ENCODE results near the gene RSPH9.

RSPH9 gene

DNA sequence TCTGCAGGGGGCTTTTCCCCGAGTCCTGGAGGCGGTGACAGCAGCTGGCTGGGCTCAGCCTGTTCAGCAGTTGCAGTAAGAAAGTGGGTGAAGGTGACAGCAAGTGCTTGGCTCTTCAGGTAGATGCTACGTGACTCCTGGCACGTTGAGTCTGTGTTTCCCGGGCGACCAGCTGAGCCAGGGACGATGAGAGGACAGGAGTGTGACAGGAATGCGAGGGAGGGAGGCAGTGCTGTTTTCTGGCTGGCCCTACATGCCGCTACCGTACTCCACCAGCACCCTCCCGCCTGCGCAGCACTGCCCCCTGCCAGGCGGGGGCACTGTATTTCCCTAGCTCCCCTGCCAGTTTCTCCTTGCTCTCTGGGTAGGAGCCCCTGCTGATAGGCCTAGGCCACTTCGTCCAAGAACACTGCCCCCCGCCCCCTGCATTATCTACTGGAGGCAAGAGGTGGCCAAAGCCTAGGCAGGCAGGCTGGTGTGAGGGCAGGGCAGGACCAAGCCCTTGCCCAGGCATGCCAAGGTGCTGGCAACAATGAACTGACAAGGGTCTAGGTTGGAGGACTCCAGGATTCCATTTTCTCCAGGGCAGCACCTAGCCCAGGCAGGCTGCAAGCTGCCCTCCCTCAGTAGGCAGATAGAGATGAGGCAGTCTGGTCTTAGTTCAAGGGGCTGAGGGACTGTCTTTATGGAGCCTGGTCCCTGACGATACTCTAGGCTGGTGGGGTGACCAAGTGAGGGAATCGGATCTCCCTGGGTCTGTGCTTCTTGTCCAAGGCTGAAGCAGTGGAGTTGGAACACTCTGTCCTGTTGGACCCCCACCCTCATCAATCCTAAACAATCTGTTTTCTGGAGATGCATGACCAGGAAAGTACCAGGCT, 23.6 kb downstream of the RSPH9 start:
- no peak for DNase-seq (ENCODE audit: low read depth)

DNA sequence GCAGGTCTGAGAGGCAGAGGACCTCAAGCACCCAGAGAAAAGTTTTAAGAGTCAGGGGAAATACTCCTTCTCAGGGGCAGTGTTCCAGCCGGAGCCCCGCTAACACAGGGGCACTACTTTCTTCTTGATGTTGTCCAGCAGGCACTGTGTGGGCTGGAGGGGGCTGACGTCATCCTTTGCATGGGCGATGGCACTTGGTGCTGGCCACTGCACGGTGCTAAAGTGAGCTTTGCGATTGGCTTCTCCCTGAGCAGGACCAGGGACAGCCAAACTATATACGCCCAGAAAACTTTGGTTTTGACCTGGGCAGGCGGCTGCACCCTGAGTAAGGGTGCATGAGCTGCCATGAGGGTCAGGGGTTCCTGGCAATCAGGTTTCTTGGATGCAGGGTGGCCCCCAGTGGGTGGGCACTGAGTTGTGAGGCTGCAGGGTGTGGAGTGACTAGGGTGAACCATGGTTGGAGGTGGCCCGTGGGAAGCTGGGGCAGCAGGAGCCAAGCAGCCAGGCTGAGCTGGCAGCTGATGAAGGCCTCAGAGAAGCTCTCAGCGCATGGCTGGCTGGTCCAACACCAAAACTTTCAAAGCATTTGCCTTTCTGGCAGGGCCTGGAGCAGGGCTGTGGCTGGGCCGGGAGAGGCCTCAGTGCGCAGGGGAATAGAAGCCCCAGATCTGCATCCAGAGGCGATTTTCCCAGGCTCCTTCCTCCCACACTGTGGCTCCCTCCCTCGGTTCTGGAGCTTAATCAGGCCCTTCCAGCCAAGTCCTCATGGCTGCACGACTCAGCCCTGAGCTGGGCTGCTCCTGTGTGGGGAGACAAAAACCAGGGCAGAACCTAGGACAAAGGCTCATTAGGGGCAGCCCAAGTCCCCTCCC, 24.4 kb downstream of the RSPH9 start:
- DNase-seq (ENCODE audit: low read depth) = no peak

DNA sequence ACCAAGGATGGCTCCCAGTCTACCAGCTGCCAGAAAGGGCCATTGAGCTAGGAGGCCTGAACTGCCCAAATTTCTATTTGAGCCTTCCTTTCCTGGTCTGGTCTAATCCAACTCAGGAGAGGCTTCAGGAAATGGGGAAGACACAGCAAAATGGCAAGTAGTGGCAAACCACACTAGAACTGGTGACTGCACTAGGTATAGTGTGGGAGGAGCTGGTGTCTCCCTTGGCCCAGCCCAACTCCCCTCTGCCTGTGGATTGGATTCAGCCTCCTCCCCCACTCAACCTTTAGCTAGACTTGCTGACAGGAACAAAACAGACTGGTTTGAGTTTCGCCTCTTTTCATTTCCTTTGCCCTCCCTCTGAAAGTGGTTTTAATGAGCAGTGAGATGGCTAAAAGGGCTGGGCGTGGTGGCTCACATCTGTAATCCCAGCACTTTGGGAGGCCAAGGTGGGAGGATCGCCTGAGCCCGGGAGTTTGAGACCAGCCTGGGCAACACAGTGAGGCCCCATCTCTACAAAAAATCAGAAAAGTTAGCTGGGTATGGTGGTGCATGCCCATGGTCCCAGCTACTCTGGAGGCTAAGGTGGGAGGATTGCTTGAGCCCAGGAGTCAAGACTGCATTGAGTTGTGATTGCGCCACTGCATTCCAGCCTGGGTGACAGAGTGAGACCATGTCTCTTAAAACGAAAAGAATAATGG, 25.2 kb downstream of the RSPH9 start:
- DNase-seq (ENCODE audit: low read depth) = no peak

DNA sequence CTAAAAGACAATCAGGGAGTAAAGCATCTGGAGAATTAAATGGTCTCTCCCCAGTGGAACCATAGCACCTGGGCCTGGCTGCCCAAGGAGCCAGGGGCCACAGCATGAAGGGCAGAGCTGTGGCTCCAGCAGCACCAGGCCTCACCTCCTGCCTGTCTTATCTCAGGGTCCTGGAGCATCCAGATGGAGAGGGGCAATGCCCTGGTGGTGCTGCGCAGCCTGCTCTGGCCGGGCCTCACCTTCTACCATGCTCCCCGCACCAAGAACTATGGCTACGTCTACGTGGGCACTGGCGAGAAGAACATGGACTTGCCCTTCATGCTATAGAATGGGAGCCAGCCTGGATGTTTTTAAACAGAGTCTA, 25.8 kb downstream of the RSPH9 start:
- no peak for DNase-seq (ENCODE audit: low read depth)

- no peak for DNase-seq (ENCODE audit: low read depth)
These were observed 26.4 kb downstream of the RSPH9 start for GRCh38 chr6:43671011-43671800.

- no peak for DNase-seq (ENCODE audit: low read depth)
These were observed 27.2 kb downstream of the RSPH9 start for GRCh38 chr6:43671801-43672690.

- no peak for DNase-seq (ENCODE audit: low read depth)
These were observed 28.7 kb downstream of the RSPH9 start for GRCh38 chr6:43673444-43674084.

GRCh38 chr6:43674291-43674690, 29.5 kb downstream of the RSPH9 start:
- no peak for DNase-seq (ENCODE audit: low read depth)

DNA sequence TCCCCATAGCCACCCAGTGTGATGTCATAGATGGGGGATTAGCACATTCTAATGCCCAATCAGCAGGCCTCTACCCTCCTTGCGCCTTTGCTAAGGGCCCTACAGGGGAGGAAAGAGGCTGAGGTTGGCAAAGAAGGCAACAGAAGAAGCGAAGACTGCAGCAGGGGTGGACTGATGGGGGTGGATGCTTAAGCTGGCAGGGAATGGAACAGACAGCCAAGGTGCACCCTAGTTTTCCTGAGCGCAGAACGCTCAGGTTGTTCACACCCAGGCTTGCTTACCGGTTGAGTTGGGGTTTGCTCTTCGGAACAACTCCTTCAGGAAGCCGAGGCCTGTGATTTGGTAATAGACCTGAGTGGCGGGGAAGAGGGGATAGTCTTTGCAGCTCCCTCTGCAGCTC, 30.1 kb downstream of the RSPH9 start:
- DNase-seq (ENCODE audit: low read depth) = no peak

DNA sequence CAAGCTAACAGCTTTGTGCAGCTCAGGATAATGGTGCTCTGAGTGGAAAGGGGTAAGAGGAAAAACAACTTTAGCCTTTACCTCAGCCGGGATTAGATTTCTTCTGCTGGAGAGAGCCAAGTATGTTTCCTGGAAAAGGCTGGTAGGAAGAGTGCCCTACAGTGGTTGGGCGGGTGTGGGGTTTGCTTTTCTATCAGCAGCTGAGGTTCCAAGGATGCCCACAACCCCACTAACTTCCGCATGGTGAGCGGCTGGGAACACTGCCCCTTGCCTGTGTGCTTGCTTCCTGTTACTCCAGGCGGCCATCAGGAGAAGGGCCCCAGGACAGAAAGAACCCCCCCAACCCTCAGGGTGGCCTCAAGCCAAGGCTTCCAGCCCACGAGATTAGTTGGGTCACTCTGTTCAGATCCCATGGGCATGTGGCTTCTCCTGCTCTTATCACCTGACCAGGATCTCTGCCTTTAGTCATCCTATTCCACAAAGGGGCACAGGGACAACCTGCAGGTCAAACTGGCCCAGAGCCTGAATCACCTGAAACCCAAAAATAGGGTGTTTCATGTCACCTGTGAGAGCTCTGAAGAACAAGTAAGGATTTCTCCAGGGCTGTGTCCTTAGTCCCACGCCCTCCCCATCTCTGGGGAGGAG, 32.2 kb downstream of the RSPH9 start:
- no peak for DNase-seq (ENCODE audit: low read depth)

- no peak for DNase-seq (ENCODE audit: low read depth)
These were observed 32.9 kb downstream of the RSPH9 start for GRCh38 chr6:43677759-43678158.

GRCh38 chr6:43678341-43678740, 33.5 kb downstream of the RSPH9 start:
- no peak for DNase-seq (ENCODE audit: low read depth)

- DNase-seq (ENCODE audit: low read depth) = no peak
These were observed 34.2 kb downstream of the RSPH9 start for GRCh38 chr6:43679057-43679456.

DNA sequence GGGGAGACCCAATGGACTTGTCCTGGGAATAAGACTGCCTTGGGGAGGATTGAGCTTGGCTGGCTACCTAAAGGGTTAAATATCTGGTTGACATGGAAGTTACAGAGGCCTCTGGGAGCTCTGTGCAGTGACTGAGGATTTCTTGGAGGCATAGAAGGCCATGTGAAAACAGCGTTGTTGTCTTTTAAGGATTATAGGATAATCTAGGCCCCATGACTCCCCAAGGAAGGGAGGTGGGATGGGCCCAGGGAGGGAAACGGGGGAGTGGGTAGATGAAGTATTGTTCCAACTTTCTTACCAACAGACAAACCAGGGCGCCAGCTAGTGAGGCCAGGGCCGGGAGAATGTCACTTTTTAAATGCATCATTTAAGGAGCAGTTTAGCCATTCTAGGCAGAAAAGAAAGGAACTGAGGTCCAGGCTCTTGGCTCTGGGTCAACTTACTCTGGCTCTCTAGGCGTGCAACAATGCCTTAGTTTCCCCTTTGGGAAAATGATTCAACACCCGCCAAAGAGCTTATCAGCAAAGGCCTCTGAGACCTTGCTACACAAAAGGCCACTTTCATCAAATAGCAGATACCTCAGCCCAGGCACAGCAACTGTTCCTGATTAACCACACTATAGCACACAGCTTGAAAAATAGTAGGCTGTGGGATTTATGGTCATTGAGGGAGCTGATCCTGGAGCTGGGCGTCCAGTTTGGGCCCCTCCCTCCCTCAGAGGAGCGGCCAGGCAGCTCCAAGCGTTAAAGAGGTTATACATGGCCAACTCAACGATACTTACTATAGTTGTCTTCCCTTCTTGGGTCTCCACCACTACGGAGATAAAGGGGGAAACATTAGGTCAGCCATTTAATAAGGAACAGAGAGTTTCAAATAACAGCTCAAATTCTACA, 35.7 kb downstream of the RSPH9 start:
- DNase-seq (ENCODE audit: low read depth) = no peak

GRCh38 chr6:43681303-43681702, 36.5 kb downstream of the RSPH9 start:
- DNase-seq (ENCODE audit: low read depth) = no peak

- DNase-seq (ENCODE audit: low read depth) = no peak
These were observed 38.0 kb downstream of the RSPH9 start for GRCh38 chr6:43682724-43683429.

DNA sequence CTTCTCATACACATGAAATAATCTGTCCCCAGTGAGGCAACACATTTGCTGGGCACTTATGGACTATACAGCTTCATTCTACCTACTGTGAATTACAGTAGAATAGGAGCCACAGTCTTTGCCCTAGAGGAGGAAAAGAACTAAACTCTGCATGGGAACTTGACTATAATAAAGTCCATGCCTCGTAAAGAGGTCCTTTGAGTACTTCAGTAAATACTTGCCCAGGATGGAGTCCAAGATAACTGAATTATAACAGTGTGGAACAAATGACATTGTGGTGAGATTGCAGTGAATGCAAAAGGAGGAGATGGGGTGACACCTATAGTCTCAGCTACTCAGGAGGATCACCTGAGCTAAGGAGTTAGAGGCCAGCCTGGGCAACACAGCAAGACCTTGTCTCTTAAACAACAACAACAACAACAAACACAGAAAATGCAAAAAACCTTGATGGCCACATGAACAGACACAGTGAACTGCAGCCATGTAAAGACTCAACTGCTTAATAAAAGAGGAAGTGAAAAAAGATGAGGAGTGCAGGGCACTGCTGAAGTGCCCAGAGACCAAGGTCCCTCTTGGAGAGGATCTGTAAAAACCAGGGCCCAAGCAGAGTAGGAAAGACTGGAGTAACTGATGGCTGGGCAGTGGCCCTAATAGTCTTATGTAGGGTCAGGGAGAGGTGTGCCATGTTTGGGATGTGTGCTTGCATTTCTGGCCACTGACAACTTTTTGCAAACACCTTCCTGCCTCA, 39.0 kb downstream of the RSPH9 start:
- DNase-seq (ENCODE audit: low read depth) = no peak

All from stimulated activated CD8-positive, alpha-beta memory T cell treated with anti-CD3 and anti-CD28 coated beads, Interleukin-15, amount 100 ng/mL, for 24 hours (primary cell).